Activated CD4-positive, alpha-beta T cell treated with anti-CD3 and anti-CD28 coated beads for 24 hours (primary cell): ENCODE results near the gene SYT9.

Experiments used
- DNase-seq, 2 donors: peaks; one replicate each; pipeline ENCODE4 v3.0.0-alpha.2; 2020; ENCODE audit warnings: low read depth in 2 of 2

Gene SYT9

DNA sequence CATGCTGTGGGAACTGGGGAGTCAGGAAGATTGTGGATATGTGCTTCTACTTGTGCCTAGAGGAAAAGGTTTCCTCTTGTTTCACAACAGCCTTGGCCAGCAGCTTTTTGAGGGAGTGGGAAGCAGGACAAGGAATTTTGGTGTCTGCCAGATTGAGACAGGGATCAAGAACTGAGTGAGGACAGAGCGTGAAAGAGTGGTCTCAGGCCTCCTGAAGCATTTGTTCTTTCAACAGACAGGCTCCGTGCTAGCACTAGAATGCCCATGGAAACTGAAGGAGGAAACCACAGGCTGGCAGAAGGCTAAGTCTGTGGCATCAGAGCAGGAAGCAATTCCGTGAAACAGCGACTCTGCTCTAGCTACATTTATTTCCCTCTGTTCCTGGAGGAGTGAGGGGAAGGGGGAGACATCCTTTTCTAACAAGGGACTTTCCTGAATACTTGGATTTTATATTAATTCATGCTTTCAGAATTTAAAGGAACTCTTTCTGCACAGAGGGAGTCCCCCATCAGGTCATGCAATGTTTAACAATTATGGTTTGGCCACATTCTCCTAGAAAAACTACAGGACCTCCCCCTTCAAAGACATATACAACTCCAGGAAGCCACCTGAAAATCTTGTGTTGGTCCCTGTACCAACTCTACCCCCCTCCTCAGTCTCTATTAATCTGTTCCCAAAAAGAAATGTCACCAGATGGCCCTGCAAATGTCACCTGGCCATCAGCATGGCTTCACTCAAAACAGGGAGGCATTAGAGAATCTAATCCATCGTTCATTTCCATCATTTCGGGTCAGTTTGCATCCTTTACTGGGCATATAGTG is 96.1 kb downstream of the SYT9 start:
- no peak for DNase-seq

DNA sequence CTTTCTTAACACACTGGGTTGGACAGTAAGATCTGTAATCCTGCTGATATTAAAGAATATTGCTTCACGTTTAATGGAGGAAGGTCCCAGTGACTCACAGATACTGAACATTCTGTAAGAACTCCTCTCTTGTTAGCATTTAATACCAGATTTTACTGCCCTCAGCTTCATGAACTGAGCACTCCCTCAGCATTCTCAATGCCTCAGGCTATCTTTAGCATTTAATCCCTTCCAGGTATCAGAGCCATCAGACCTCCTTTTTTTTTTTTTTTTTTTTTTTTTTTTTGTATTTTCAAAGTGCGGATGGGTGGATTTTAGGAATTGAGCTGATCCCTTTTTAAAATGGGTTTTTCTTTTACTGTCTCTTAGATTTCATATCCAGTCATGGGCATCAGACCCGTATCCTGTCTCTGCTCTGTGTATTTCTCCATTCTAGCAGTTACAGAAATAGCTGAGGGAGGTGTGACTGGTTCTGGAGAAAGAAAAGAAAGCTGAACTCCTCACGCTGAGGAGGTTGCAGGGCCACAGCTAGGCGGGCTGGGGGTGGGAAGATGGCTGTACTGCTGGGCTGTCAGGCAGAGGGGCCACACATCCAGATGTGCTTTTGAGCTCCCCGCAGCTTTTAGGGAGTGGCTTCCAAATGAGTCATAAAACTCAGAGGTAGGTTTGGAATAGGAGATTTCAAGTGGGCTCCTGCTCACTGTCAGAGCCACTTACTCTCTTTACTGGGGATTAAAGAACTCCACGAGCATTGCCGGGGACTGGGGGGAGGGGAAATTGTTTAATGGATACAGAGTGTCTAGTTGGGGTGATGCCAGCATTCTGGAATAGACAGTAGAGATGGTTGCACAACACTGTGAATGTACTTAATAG is 97.0 kb downstream of the SYT9 start:
- DNase-seq, result no peak

DNA sequence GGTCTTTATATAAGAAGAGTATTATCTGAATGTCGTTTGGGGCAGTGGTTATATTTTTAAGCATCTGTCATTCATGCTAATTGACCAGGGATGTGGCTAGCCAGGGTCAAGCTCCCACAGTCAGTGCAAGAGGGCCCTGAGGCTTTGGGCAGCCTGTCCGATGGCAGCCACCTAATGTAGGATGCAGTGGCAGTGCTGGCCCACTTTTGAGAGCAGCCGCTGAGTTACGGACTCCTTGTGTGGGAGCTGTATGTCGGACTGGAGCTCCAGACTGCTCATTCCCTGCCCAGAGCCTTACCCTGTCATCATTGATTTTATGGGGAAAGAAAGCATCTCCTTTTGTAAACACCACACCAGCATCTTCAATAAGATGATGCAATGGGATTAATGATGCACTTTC is 99.5 kb downstream of the SYT9 start:
- no peak for DNase-seq

DNA sequence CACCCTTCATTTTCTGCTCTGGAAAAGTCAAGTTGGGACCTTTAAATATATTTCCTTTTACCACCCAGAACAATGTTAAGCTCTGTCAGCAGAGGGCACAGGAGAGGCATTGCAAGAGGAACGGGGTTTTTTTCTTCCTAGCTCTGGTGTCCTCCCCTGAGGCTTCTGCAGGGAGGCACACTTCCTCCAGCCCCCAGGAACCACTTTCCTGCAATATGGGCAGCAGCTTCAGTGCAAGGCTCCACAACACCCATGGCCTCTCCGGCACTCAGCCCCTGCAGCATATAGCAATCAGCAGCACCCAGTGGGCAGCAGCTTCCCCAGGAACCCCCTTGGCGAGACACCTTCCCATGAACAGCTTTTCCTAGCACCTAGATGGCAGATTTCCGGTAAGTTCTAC is 101.4 kb downstream of the SYT9 start:
- no peak for DNase-seq

DNA sequence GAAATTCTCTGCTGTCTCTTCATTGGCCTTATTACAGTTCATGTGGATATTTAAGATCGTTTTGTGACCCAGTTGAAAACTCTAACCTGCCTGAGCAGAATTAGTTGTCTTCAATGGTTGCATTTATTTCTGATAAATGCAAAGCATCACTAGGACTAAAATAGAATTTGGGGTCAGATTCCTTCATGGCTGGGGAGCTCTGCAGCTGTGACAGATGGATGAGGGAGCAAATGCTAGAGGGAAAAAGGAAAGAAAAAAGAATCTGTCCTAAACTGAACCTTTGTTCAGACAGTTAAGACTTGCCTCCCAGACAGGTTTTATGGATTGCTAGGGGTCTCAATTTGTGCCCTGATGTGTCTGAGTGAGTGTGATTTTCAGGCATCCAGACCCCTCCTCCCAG is 113.0 kb downstream of the SYT9 start:
- no peak for DNase-seq

DNA sequence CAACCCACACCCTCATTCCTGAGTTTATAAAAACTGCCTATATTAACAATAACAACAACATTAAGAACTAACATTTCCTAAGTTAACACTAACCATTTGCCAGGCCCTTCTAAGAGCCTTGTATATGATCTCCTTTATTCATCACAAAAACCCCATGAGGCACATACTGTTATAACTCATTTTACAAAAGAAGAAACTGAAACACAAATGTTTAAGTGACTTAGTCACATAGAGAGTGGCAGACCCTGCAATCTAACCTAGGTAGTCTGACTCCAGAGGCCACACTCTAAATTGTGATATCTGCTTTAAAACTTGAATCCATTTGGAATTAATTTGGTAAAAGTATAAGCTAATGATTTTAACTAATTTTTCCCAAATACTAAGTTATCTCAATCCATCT is 116.1 kb downstream of the SYT9 start:
- no peak for DNase-seq

DNA sequence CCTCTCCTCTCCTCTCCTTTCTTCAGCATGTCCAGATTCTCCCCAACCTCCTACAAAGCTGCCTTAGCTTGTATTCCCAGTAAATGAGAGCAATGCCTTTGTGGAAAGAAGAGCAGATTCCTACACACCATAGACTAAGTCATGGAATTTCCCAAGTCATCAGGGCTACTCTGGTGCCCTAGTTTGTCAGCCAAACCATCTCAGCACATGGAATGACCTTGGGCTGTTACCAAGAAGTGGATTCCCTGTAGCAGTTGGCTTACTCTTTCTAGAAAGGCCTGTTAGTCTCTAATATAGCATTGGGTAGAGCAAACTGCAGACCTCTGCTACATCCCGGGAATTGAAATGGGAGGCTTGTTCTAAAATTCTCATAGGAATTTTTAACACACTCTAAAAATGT is 124.7 kb downstream of the SYT9 start:
- no peak for DNase-seq

DNA sequence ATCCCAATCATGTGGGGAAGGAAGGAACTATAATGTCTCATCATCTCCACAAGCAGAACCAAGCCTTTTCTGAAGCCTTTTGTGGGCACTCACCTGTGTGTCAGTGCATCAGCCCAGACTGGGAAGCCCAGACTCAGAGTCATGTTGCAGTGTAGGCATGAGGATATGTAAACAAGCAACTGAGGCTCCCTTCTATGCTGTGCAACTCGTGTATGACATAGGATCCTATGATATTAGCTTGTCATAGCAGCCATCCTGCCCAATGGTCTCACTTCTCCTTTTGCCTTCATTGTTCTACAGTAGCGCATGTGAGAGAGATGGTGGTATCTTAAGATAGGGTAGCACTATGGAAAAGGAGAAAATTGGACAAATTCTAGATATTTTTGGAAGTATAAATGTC is 130.2 kb downstream of the SYT9 start:
- no peak for DNase-seq

DNA sequence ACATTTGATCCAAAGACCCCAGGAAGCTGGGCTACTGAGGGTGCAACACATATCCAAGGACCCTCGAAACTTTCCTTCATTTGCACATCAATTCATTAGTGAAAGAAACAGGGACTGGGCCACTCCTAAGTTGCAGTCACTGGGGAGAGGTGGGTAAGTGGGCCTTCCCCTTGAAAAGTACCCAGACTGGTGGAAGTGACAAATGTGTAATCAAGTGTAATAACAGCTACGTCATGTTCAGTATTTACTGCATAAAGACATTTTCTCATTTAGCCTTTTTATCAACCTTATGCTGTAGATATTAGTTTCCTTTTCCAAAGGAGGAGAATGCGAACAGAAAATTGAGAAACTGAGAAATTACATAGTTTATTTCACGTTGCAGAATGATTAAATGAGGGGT is 131.7 kb downstream of the SYT9 start:
- DNase-seq, result no peak

DNA sequence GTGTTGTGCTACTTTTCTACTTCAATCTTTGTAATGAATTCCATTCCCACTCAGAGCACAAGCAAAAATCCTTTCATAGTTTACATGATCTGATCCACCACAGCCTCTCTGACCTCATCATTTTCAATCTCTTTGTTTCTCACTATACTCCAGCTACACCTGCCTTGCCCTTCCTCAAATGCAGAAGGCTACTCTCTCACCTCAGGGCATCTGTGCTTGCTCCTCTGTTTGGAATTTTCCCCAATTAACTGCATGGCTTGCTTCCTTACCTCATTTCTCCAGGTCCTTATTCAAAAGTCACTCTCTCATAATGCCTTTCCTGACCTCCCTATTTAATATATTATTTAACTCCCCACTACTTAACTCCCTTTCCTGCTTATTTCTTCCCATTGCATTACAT is 133.0 kb downstream of the SYT9 start:
- DNase-seq, result no peak

DNA sequence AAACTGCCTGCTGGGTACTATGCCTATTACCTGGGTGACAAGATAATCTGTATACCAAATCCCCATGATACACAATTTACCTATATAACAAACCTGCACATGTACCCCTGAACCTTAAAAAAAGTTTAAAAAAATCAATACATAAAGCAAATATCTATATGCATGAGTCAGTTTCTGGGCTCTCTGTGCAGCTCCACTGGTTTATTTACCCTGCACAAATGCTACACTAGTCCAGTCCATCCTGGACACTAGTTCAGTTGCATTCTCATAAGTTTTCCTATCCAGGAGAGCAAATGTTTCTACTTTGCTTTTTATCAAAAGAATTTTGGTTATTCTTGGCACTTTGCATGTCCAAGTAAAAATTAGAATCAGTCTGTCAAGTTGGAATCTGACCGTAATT is 133.8 kb downstream of the SYT9 start:
- DNase-seq, result no peak

DNA sequence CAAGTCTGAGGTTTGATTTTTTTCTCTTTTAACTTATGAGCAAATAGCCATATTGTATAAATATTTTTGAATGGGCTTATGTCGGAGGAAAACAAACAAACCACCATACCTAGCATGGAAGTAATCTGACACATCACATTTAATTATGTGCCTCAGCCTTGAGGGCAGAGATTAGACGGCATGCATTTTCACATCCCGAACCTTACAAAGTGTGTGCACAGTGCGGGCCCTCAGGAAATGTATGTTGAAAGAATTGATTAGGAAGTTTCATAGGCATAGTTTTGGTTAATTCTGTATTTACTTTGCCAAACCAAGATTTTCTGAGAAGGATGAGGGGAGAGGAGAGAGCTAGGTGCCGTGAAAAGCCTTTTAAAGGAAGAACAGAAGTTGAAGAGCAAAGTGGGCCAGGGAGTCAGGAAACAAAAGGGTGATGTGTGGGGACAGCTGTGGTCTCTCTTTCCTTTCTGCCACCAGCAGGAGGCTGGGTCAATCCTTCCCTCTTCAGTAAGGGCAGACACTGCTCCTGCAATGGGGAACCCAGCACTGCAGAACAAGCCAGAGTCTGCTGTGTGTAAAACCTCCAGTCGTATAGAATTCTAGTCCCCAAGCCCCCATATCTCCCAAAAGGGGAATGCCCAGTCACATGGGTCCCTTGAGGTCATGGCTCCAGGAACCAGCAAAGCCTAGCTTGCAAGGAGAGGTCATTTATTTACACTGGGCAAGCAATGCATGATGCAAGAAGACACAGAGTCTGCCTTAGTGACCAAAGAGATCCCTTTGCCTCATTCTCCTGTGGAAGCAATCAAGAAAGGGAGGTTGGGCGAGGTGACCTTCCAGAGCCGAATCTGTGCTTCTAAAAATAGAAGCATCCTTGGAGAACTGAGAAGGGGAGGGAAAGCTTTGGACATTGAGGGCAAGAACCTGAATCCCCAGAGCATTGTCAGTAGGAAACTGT is 162.5 kb downstream of the SYT9 start:
- DNase-seq, result no peak

DNA sequence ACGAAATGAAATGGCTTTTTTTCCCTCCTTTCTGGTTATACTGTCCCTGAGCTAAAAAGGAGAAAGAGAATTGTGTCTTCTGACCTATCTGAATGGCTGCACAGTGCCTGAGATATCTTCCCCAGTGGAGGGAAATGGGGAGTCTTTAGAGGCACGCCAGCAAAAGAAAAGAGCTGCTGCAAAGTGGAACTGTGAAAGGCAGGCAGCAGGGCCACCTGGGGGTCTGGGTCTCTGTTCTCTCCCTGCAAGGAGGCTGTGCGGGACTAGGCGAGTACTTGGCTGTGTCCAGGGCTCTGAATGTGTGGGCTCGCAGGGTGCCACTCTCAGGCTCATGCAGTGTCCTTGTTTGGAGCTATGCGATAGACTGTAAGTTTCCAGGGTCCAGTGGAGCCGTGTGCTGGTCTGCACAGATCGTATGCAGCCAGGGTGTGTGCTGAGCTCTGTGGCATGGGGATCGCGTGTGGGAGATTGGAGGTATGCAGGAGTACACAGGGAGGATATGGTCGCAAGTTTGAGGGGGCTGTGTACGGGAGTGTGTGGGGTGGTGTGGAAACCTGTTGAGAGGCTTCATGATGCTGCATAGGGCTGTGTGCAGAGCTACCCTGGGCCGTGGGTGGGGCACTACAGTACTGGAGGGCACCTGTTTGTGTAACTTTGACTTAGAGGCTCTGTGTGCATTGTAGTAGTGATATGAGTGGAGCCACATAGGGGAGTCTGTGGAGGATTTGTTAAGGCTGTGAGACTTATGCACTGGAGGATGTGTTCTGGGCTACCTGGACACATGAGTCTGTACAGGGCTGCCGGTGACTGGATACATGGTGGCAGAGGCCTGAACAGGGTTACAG is 163.5 kb downstream of the SYT9 start:
- DNase-seq, result no peak

DNA sequence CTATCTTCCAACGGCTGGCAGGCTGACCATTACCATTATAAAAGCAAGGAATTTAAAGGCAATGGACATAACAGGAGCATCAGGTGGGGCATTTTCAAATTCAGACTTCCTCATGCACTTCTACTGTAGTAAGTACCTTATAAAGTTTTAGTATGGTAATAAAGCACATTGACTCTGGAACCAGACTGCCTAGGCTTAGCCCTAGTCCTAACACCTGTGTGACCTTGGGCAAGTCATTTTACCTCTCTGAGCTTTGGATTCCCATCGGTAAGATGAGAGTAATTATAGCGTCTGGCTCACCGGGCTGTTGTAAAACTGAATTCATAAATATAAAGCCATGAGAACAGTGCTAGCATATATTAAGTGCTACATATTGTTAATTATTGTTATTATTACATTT is 164.4 kb downstream of the SYT9 start:
- no peak for DNase-seq

DNA sequence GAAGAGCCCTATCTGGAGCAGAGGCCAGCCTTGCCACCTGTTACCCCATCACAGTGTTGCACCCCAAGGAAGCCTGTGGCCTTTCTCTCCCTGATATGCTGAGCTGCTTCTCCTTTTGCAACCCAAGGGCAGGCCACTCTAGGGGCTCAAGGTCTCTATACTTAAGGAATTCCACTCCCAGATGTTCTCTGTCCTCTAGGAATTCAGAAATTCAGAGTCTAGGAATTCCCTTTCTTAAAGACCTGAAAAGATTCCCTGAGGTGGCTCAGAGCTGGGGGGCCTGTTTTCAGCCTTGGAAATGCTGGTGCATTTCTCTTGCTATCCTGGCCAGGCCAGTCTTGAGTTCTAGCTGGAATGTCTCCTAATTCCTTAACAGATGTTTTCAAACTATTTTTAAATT is 165.6 kb downstream of the SYT9 start:
- no peak for DNase-seq

DNA sequence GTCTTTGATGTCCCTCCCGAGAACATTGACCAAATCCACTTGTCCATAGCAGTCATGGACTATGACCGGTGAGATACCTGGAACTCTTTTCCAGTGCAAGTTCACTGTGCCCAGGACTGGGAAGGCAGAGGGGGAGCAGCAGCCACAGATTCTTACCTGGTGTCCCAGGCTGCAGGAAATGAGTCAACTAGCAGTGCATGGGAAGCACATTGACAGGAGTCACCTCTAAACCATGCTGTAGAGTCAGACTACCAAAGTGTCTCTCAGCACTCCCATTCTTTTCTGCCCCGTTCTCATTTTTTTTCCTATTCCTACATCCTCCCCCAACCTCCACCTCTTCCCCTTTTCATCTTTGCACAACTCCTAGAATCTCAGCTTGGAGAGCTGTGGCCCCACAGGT is 166.4 kb downstream of the SYT9 start:
- DNase-seq, result no peak

DNA sequence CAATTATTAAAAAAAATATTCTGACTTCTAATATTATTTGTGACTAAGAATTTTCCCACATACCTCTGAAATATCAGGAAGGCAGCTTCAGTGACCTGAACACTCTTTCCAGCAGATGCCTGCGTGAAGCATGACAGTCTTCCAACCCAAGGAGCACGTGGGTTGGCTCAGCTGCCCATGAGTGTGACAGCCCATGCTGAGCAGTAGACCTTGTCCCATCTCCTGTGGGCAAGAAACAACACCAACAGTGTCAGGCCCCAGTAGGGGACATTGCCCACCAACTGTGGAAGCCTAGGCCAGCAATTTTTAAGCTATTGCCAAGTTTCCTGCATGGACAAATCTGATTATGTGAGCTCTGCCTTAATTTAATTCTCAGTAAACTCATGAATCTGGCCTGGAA is 167.2 kb downstream of the SYT9 start:
- no peak for DNase-seq

DNA sequence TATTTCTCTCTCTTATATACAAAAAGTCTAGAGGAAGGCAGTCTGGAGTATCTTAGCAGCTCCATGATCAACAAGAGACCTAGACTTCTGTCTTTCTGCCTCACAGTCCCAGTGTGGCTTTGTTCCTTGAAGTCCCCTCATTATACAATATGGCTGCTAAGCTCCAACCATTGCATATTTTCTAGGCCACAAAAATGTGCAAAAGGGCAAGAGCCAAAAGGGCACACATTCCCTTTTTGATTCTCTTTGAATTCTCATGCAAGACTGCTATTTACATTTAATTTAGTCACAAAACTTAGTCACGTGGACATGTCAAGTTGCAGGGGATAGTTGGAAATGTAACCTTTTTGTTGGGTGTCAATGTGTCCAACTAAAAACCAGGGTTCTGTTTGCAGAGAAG is 169.4 kb downstream of the SYT9 start:
- DNase-seq, result no peak

DNA sequence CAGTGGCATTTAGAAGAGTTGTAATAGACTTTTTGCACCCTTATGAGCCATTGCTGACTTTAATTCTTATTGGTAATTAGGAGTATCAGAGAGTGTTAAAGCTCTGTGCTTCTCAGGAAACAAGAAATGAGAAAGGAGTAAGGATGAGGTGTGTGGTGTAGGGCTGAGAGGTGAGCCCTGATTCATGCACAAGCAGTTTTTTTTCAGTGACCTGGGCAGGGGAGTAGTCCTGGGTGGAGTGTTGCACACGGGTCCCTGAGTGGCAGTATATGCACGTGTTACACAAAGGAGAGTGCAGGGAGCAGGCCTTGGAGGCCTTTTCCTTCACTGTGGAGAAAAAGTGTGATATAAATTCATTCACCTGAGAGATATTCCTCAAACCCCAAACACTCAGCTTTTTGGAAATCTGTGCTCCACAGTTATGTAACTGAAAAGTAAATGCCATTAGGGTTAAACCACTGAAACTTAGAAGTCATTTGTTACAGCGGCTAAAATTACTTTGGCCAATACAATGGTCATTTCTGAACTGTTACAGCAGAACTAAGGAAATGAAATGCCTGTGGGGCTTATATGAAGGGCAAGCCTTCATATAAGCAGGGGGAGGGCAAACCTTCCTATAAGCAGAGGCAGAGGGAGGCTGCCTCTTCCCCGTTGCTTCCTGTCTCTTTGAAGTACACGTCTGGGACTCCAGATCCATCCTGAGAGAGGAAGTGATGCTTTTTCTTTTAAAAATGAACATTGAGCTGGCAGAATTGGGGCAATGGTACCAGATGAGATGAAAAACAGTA is 171.0 kb downstream of the SYT9 start:
- DNase-seq, result no peak

DNA sequence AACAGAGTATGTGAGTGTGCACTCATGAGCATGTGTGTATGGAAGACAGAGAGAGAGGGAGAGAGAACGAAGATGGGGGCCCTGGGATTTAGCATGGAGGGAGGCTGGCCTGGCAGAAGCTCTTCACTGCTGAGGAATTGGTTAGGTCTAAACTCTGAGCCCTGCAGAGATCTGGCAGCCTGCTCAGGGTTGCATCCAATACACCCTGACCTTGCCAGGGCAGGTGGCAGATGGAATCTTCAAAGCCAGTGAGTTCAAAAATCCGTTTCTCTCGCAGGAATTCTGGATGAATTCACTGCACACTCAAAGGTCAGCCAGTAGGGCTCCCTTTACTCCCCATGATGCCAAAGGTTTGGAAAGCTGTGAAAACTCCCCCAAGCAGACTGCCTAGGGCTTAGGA is 172.2 kb downstream of the SYT9 start:
- no peak for DNase-seq
